Gastroesophageal sphincter (tissue), 3 donors: ENCODE results near the gene DDX42.

Experiments
- EP300 ChIP-seq: sonication (generic); formaldehyde crosslinking; IDR thresholded peaks from one replicate; pipeline ENCODE4 v1.6.1; 2017; ENCODE audit warnings: antibody characterized with exemption, mild to moderate bottlenecking
- TF ChIP-seq, protein P1 (sequence below), 4 experiments: fragments of 200-600 bp in 2 of 4; fragments of 450-650 bp in 2 of 4; sonication (generic) in 1 of 4; IDR thresholded peaks; one replicate each; pipeline ENCODE4 v1.5.1; 2017 to 2019; ENCODE audit warnings: antibody characterized with exemption in 4 of 4, mild to moderate bottlenecking in 2 of 4, moderate library complexity in 2 of 4

GRCh38 chr17:63740464-63741142 lies 33.4 kb upstream of the DDX42 start:
- TF ChIP-seq, protein P1, sequence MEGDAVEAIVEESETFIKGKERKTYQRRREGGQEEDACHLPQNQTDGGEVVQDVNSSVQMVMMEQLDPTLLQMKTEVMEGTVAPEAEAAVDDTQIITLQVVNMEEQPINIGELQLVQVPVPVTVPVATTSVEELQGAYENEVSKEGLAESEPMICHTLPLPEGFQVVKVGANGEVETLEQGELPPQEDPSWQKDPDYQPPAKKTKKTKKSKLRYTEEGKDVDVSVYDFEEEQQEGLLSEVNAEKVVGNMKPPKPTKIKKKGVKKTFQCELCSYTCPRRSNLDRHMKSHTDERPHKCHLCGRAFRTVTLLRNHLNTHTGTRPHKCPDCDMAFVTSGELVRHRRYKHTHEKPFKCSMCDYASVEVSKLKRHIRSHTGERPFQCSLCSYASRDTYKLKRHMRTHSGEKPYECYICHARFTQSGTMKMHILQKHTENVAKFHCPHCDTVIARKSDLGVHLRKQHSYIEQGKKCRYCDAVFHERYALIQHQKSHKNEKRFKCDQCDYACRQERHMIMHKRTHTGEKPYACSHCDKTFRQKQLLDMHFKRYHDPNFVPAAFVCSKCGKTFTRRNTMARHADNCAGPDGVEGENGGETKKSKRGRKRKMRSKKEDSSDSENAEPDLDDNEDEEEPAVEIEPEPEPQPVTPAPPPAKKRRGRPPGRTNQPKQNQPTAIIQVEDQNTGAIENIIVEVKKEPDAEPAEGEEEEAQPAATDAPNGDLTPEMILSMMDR (IDR thresholded peaks at IDR 0.05), result no peak
- TF ChIP-seq EP300, result no peak
